Pancreas (tissue), 10 donors: ENCODE measurements around the gene CD300C. TPM values are rescaled to one million over a fixed set of nuclear protein-coding genes. Genes with fewer than 3 reads are reported as not detected.

Source experiments
- ATAC-seq, 4 donors: fragments of 200-7000 bp; cut with Tn5 transposase; one replicate each; pipeline versions ENCODE4 v1.8.0 to v1.9.1; 2020; ENCODE audit warnings: mild to moderate bottlenecking in 4 of 4, moderate library complexity in 4 of 4
- DNase-seq, 6 donors: peaks; one replicate each; pipeline ENCODE4 v3.0.0-alpha.2; 2020
- FAIRE-seq: peaks from 2 replicates; lab custom pipeline; 2012; peaks lifted over from hg19 to GRCh38; lab: Jason Lieb, UNC
- H3K27ac ChIP-seq, 4 donors: fragments of 200-600 bp; sonication (generic); 1 replicate in 3 of 4; 2 replicates in 1 of 4; pipeline versions ENCODE4 v1.5.0 to v1.8.0; 2020
- H3K27me3 ChIP-seq, 4 donors: fragments of 200-600 bp; one replicate each; pipeline ENCODE4 v1.8.0; 2021
- H3K36me3 ChIP-seq, 3 donors: fragments of 200-600 bp; sonication (generic) in 1 of 3; one replicate each; pipeline versions ENCODE4 v1.5.0 to v1.8.0; 2020 to 2021
- H3K4me1 ChIP-seq, 3 donors: fragments of 200-600 bp; one replicate each; pipeline ENCODE4 v1.8.0; 2021
- H3K4me3 ChIP-seq, 4 donors: fragments of 200-600 bp; sonication (generic) in 2 of 4; one replicate each; pipeline versions ENCODE4 v1.5.0 to v1.8.0; 2020 to 2021
- H3K9me3 ChIP-seq, 4 donors: fragments of 200-600 bp; one replicate each; pipeline ENCODE4 v1.8.0; 2021
- WGBS, 2 donors: extraction: QIAGEN DNeasy Blood & Tissue Kit; methylation state at CpG; one replicate each; pipeline ENCODE4 v1.1.7; 2013; 5-methylcytosine and 5-hydroxymethylcytosine counted together
- intact Hi-C, 3 donors: fragments of 100-400 bp; cut with DNase I; formaldehyde crosslinking; loops; one replicate each; pipeline versions ENCODE4 v1.11.1 to v1.14.2; 2022
- polyA plus RNA-seq, 2 donors: library from polyadenylated mRNA; stranded (reverse); fragments of 200-250 nt; gene quantifications; one replicate each; pipeline ENCODE4 v1.2.3, GENCODE V29; 2013
- total RNA-seq, 6 donors: library from RNA; stranded (reverse); fragmentation: NEBNext Ultra II Directional in 4 of 6; extraction: Animal tissue kit (Norgen Biotek cat#: 25700) in 4 of 6; gene quantifications; one replicate each; pipeline versions ENCODE4 v1.2.1 to v1.2.4, GENCODE V29; 2021 to 2023
- TF ChIP-seq, protein P1 (sequence below), 4 donors: fragments of 200-600 bp; sonication (generic) in 3 of 4; IDR thresholded peaks; one replicate each; pipeline versions ENCODE4 v1.5.0 to v1.8.0; 2021; ENCODE audit warnings: antibody characterized with exemption in 4 of 4
- donor health status: healthy with polysubstance abuse.
- donor health status: DM: no; HTN: no; CAD: no; lungs with moderate emphysema.
- donor health status: DM: no; HTN: no; CAD: no.
- donor health status: control.
- donor health status: control.
- donor health status: Bipolar disorder and iron deficiency.
- donor health status: DM: yes; HTN: yes; CAD: no.
- donor health status: DM: no; HTN: no; CAD: no.
- donor health status: DM: no; HTN: no; CAD: no.
- donor health status: DM: yes; HTN: yes; CAD: no.

CD300C gene
- total and polyA plus RNA-seq, 8 donors = 0.19 to 1.5 (median 0.22) TPM; not detected in 1

- Histone ChIP-seq H3K27ac (no peak overlapping the region), H3K36me3 (no peaks in the 10 kb centered on the region), H3K4me3 (no peak overlapping the region), H3K9me3 (no peaks in the 10 kb centered on the region), H3K27me3 (no peaks in the 10 kb centered on the region), H3K4me1 (no peaks in the 10 kb centered on the region)
- 63 to 76% methylated on average over 17 of the region's 17 CpGs for WGBS, 2 donors
- TF ChIP-seq, protein P1, sequence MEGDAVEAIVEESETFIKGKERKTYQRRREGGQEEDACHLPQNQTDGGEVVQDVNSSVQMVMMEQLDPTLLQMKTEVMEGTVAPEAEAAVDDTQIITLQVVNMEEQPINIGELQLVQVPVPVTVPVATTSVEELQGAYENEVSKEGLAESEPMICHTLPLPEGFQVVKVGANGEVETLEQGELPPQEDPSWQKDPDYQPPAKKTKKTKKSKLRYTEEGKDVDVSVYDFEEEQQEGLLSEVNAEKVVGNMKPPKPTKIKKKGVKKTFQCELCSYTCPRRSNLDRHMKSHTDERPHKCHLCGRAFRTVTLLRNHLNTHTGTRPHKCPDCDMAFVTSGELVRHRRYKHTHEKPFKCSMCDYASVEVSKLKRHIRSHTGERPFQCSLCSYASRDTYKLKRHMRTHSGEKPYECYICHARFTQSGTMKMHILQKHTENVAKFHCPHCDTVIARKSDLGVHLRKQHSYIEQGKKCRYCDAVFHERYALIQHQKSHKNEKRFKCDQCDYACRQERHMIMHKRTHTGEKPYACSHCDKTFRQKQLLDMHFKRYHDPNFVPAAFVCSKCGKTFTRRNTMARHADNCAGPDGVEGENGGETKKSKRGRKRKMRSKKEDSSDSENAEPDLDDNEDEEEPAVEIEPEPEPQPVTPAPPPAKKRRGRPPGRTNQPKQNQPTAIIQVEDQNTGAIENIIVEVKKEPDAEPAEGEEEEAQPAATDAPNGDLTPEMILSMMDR (IDR thresholded peaks at IDR 0.05) = no peak
- intact Hi-C loops = no loop called here
- no peak for ATAC-seq
- DNase-seq = peak in 1 of 6 donors; percentile 34
- FAIRE-seq = no peak
Observed at GRCh38 chr17:74542727-74543383, 3.1 kb downstream of the CD300C start.

DNA sequence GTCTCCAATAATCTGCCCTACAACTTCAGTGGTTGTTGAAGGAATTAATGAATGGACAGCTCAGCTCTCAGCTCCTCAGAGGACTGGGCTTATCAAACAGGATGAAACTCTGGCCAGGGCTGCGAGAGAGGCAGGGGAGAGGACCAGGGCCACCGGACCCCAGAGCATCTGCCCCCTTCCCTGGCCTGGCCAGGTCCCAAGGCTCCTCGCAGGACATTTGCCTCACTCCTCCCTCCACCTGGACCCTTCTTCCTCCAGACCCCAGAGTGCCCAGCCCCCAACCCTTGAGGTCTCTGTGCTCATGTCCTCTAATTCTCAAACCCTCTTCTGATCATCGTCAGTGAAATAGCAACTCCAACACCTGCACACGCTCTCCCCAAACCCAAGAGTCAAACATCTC is 3.7 kb downstream of the CD300C start:
- TF ChIP-seq, protein P1 (IDR thresholded peaks at IDR 0.05) = no peak
- 57 to 65% methylated on average over 5 of the region's 5 CpGs for WGBS, 2 donors
- intact Hi-C loops = no loop called here
- FAIRE-seq (no peak), ATAC-seq (no peak), DNase-seq (peak in 1 of 6 donors; percentile 47)
- Histone ChIP-seq H3K27me3 (no peaks in the 10 kb centered on the region), H3K4me3 (no peak overlapping the region), H3K36me3 (no peaks in the 10 kb centered on the region), H3K9me3 (no peaks in the 10 kb centered on the region), H3K27ac (no peak overlapping the region), H3K4me1 (no peaks in the 10 kb centered on the region)

DNA sequence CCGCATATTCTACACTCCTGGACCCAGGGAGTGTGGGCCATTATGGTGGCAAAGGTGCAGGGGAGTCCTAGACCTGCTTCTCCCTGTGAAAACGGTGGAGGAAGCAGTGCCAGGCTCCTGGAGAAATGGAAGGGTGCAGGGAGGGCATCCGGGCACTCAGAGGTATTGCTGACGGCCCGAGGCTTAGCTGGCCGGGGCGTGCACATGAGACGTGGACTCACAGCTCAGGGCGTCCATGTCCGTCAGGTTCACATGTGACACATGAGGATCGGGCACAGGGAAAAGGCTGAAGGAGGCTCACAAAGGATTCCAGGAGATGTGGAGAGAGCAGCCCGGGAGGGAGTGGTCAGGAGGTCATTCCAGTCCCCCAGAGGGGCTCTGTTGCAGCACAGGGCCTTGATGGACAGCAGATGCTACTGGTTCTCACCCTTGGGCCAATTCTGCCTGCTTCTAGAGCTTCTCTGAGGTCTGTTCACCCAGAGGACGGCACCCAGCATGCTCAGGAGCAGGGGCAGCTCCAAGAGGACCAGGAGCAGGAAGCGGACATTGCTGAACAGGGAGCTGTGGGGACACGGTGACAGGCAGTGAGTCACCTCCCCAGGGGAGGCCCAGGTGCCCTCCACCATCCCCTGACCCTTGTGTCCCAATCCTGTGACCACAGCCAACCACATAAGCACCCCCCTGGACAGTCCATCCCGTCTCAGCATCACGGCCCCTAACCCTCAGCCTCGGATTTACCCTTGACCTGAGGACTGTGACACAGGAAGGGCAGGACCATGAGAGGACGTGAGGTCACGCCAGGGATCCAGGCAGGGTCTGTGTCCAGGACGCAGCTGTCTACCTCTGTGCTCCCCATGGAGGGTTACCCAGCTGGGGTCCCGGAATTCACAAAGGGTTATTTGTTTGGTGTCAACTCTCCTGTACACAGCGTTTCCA is 4.5 kb downstream of the CD300C start:
- peak in 1 of 6 donors; percentile 37 for DNase-seq
- Histone ChIP-seq H3K4me3 (no peak overlapping the region), H3K27ac (no peak overlapping the region), H3K4me1 (no peaks in the 10 kb centered on the region), H3K27me3 (no peaks in the 10 kb centered on the region), H3K36me3 (no peaks in the 10 kb centered on the region), H3K9me3 (no peaks in the 10 kb centered on the region)
- FAIRE-seq = no peak
- ATAC-seq = no peak
- 46 to 58% methylated on average over 20 to 23 of the region's 23 CpGs for WGBS, 2 donors
- intact Hi-C loops = no loop called here
- TF ChIP-seq, protein P1 (IDR thresholded peaks at IDR 0.05) = no peak

DNA sequence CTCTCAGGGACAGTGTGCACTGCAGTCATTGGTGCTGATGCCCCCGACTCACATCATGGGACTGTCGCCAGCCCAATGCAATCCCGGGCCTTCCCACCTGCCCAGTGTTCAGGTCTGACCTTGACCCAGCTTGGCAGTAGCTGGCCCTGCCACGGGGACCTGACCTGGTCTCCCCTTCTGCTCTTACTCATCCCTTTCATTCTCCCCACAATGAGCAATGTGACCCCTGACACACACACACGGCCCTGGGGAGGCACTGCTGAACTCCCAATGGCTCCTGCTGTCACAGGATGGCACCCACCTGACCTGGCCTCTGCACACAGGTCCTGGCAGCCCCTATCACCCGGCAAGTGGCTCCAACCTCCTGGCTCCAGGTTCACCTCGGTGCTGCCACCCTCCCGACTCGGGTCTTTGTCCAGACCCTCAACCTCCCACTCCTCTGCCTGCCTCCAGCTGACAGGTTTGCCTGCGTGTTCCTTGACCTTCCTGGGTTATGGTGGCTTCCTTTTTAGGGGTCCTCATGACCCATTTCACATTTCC is 6.6 kb downstream of the CD300C start:
- WGBS, 2 donors = 41 to 57% methylated on average over 10 of the region's 10 CpGs
- H3K27ac ChIP-seq = no peak overlapping the region
- TF ChIP-seq, protein P1 (IDR thresholded peaks at IDR 0.05) = no peak
- DNase-seq (peak in 1 of 6 donors; percentile 49), ATAC-seq (no peak), FAIRE-seq (no peak)
- no peaks in the 10 kb centered on the region for H3K4me1 ChIP-seq
- intact Hi-C loops = no loop called here
- H3K9me3 ChIP-seq = no peaks in the 10 kb centered on the region
- H3K36me3 ChIP-seq = no peaks in the 10 kb centered on the region
- H3K4me3 ChIP-seq = no peak overlapping the region
- peaks cover 0 to 6% (median 0%) of the 10 kb centered on the region in 4 donors for H3K27me3 ChIP-seq
